Measurements from ENCODE around the gene ANKLE2.
"Not testable (repeated sequence)": the region's sequence is repeated elsewhere in the genome, so short reads cannot be mapped to it uniquely, and the experiment has no call there.

Gene ANKLE2

DNA sequence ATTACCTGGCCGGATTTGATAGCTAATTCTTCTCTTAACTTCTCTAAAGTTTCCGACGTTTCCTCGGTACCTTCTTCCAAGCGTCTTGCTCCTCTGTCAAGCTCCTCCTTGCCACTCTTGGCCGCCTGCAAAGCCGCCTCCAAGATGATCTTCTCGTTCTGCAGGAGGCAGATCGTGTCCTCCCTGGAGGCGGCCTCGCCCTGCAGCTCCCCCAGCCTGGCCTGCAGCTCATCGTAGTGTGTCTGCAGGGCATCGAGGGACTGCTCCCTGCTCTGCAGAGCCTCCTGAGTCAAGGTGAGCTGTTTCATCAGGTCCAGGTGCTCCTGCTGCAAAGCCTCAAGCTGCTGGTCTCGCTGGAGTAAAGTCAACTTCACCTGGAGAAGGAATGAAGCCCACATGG, 34.2 kb upstream of the ANKLE2 start:
- Histone ChIP-seq H3K4me1 (ENCODE audit: control insufficient read depth, insufficient read depth, low read length) (no peaks in the 10 kb centered on the region), H3K36me3 (ENCODE audit: control insufficient read depth, insufficient read depth, low read length) (peaks cover 77% of the 10 kb centered on the region), H3K9ac (ENCODE audit: low read depth, low read length) (no peak overlapping the region), H3K27me3 (ENCODE audit: control insufficient read depth, insufficient read depth, low read length) (no peaks in the 10 kb centered on the region), H3K9me3 (ENCODE audit: control insufficient read depth, insufficient read depth, low read length) (no peaks in the 10 kb centered on the region), H3K27ac (ENCODE audit: low read depth, low read length) (no peak overlapping the region), H3K4me3 (ENCODE audit: low read depth, low read length) (no peak overlapping the region)

DNA sequence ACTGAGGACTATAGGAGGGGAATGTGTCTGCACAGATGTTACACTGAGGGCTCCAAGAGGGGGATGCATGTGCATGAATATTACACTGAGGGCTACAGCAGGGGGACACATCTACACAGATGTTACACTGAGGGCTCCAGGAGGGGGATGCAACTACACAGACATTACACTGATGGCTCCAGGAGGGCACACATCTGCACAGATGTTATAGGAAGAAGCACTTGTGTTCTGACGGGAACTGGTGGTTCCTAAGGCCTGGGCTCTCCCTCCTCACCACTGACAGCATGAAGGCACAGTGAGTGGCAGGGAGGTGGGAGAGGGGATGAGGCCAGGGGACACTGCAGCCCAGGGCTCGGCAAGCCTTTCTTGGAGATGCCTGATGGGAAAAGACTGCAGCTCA, 30.3 kb upstream of the ANKLE2 start:
- peaks cover 52% of the 10 kb centered on the region for H3K36me3 ChIP-seq (ENCODE audit: control insufficient read depth, insufficient read depth, low read length)
- not testable (repeated sequence) for H3K9ac ChIP-seq (ENCODE audit: low read depth, low read length)

DNA sequence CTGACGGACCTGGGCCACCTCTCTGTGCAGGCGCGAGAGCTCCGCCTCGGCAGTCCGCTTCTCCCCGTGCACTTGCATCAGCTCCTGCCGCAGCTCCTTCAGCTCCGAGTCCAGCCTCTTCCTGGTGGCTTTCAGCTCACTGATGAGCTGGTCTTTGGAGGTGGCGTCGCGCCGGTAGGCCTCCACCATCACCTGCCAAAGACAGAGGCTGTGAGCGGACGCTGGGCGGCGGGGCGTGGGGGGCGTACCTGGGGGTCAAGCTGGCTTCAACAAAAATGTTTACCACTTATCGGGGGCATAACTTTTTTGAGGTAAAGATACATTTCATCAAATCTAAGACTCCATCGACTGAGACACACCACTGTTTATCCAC, 27.5 kb upstream of the ANKLE2 start:
- Histone ChIP-seq H3K9me3 (ENCODE audit: control insufficient read depth, insufficient read depth, low read length) (no peaks in the 10 kb centered on the region), H3K4me3 (ENCODE audit: low read depth, low read length) (no peak overlapping the region), H3K9ac (ENCODE audit: low read depth, low read length) (no peak overlapping the region), H3K27ac (ENCODE audit: low read depth, low read length) (no peak overlapping the region), H3K4me1 (ENCODE audit: control insufficient read depth, insufficient read depth, low read length) (no peaks in the 10 kb centered on the region), H3K27me3 (ENCODE audit: control insufficient read depth, insufficient read depth, low read length) (no peaks in the 10 kb centered on the region), H3K36me3 (ENCODE audit: control insufficient read depth, insufficient read depth, low read length) (peaks cover 50% of the 10 kb centered on the region)

More for the DNA sequence above, 30.3 kb upstream of the ANKLE2 start:
- not testable (repeated sequence) for H3K27me3 ChIP-seq (ENCODE audit: control insufficient read depth, insufficient read depth, low read length); H3K9me3 ChIP-seq (ENCODE audit: control insufficient read depth, insufficient read depth, low read length); H3K27ac ChIP-seq (ENCODE audit: low read depth, low read length); H3K4me3 ChIP-seq (ENCODE audit: low read depth, low read length); H3K4me1 ChIP-seq (ENCODE audit: control insufficient read depth, insufficient read depth, low read length)

GRCh38 chr12:132788375-132789098, 26.9 kb upstream of the ANKLE2 start:
- H3K4me3 ChIP-seq (ENCODE audit: low read depth, low read length) = no peak overlapping the region
- H3K36me3 ChIP-seq (ENCODE audit: control insufficient read depth, insufficient read depth, low read length) = peaks cover 49% of the 10 kb centered on the region
- H3K4me1 ChIP-seq (ENCODE audit: control insufficient read depth, insufficient read depth, low read length) = no peaks in the 10 kb centered on the region
- no peak overlapping the region for H3K9ac ChIP-seq (ENCODE audit: low read depth, low read length)
- no peak overlapping the region for H3K27ac ChIP-seq (ENCODE audit: low read depth, low read length)
- H3K27me3 ChIP-seq (ENCODE audit: control insufficient read depth, insufficient read depth, low read length) = no peaks in the 10 kb centered on the region
- no peaks in the 10 kb centered on the region for H3K9me3 ChIP-seq (ENCODE audit: control insufficient read depth, insufficient read depth, low read length)

GRCh38 chr12:132787877-132788276, 26.2 kb upstream of the ANKLE2 start:
- H3K4me1 ChIP-seq (ENCODE audit: control insufficient read depth, insufficient read depth, low read length) = no peaks in the 10 kb centered on the region
- no peak overlapping the region for H3K4me3 ChIP-seq (ENCODE audit: low read depth, low read length)
- peaks cover 56% of the 10 kb centered on the region for H3K36me3 ChIP-seq (ENCODE audit: control insufficient read depth, insufficient read depth, low read length)
- no peaks in the 10 kb centered on the region for H3K9me3 ChIP-seq (ENCODE audit: control insufficient read depth, insufficient read depth, low read length)
- H3K27me3 ChIP-seq (ENCODE audit: control insufficient read depth, insufficient read depth, low read length) = no peaks in the 10 kb centered on the region
- no peak overlapping the region for H3K27ac ChIP-seq (ENCODE audit: low read depth, low read length)
- no peak overlapping the region for H3K9ac ChIP-seq (ENCODE audit: low read depth, low read length)

DNA sequence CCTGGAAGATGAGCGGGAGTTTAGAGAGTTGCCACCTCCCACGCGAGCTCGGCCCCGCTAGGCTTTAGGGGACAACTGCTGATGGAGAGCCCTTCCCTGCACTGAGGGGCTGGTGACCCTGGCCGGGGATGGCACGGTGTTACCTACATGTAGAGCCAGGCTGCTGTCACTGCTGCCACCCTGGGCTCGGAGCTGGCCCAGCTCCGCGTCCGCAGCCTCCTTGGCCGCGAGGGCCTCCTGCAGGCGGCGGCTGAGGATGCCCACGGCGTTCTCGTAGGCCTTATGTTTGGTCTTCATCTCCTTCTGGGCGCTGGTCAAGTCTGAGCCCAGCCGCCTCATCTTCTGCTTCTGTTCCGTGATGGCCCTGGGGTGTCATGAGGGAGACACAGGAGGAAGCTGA, 24.6 kb upstream of the ANKLE2 start:
- Histone ChIP-seq H3K4me3 (ENCODE audit: low read depth, low read length) (no peak overlapping the region), H3K9me3 (ENCODE audit: control insufficient read depth, insufficient read depth, low read length) (no peaks in the 10 kb centered on the region), H3K4me1 (ENCODE audit: control insufficient read depth, insufficient read depth, low read length) (no peaks in the 10 kb centered on the region), H3K36me3 (ENCODE audit: control insufficient read depth, insufficient read depth, low read length) (peaks cover 64% of the 10 kb centered on the region), H3K9ac (ENCODE audit: low read depth, low read length) (no peak overlapping the region), H3K27me3 (ENCODE audit: control insufficient read depth, insufficient read depth, low read length) (no peaks in the 10 kb centered on the region), H3K27ac (ENCODE audit: low read depth, low read length) (no peak overlapping the region)

- Histone ChIP-seq H3K9me3 (ENCODE audit: control insufficient read depth, insufficient read depth, low read length) (no peaks in the 10 kb centered on the region), H3K4me1 (ENCODE audit: control insufficient read depth, insufficient read depth, low read length) (no peaks in the 10 kb centered on the region), H3K36me3 (ENCODE audit: control insufficient read depth, insufficient read depth, low read length) (peaks cover 76% of the 10 kb centered on the region), H3K27me3 (ENCODE audit: control insufficient read depth, insufficient read depth, low read length) (no peaks in the 10 kb centered on the region), H3K4me3 (ENCODE audit: low read depth, low read length) (no peak overlapping the region), H3K9ac (ENCODE audit: low read depth, low read length) (no peak overlapping the region), H3K27ac (ENCODE audit: low read depth, low read length) (no peak overlapping the region)
Measured at GRCh38 chr12:132784580-132784979, 22.9 kb upstream of the ANKLE2 start.

- peaks cover 71% of the 10 kb centered on the region for H3K36me3 ChIP-seq (ENCODE audit: control insufficient read depth, insufficient read depth, low read length)
Measured at GRCh38 chr12:132783917-132784531, 22.4 kb upstream of the ANKLE2 start.

DNA sequence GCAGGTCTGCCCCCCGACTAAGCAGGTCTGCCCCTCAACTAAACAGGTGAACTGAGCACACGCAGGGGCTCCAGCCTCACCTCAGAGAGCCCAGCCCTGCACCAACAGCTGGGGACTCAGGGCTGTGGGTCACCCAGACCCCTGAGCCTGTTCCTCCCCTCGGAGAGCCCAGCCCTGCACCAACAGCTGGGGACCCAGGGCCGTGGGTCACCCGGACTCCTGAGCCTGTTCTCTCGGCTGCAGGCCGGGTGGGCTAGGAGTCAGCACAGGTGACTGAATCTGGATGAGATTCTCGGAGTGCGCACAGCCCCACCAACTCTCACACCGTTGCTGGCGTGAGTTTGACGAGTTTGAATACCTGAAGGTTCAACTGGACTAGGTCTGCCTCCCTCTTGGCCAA, 20.3 kb upstream of the ANKLE2 start:
- H3K9ac ChIP-seq (ENCODE audit: low read depth, low read length) = no peak overlapping the region
- H3K9me3 ChIP-seq (ENCODE audit: control insufficient read depth, insufficient read depth, low read length) = no peaks in the 10 kb centered on the region
- H3K36me3 ChIP-seq (ENCODE audit: control insufficient read depth, insufficient read depth, low read length) = peaks cover 80% of the 10 kb centered on the region
- no peaks in the 10 kb centered on the region for H3K27me3 ChIP-seq (ENCODE audit: control insufficient read depth, insufficient read depth, low read length)
- no peaks in the 10 kb centered on the region for H3K4me1 ChIP-seq (ENCODE audit: control insufficient read depth, insufficient read depth, low read length)
- H3K27ac ChIP-seq (ENCODE audit: low read depth, low read length) = no peak overlapping the region
- H3K4me3 ChIP-seq (ENCODE audit: low read depth, low read length) = no peak overlapping the region

More at GRCh38 chr12:132783917-132784531, 22.4 kb upstream of the ANKLE2 start:
- H3K4me1 ChIP-seq (ENCODE audit: control insufficient read depth, insufficient read depth, low read length) = no peaks in the 10 kb centered on the region
- H3K27me3 ChIP-seq (ENCODE audit: control insufficient read depth, insufficient read depth, low read length) = no peaks in the 10 kb centered on the region
- H3K9ac ChIP-seq (ENCODE audit: low read depth, low read length) = no peak overlapping the region
- no peak overlapping the region for H3K27ac ChIP-seq (ENCODE audit: low read depth, low read length)
- H3K4me3 ChIP-seq (ENCODE audit: low read depth, low read length) = no peak overlapping the region
- no peaks in the 10 kb centered on the region for H3K9me3 ChIP-seq (ENCODE audit: control insufficient read depth, insufficient read depth, low read length)

GRCh38 chr12:132779781-132780353, 18.2 kb upstream of the ANKLE2 start:
- Histone ChIP-seq H3K36me3 (ENCODE audit: control insufficient read depth, insufficient read depth, low read length) (peaks cover 84% of the 10 kb centered on the region), H3K9ac (ENCODE audit: low read depth, low read length) (no peak overlapping the region), H3K4me1 (ENCODE audit: control insufficient read depth, insufficient read depth, low read length) (no peaks in the 10 kb centered on the region), H3K4me3 (ENCODE audit: low read depth, low read length) (no peak overlapping the region), H3K27me3 (ENCODE audit: control insufficient read depth, insufficient read depth, low read length) (no peaks in the 10 kb centered on the region), H3K27ac (ENCODE audit: low read depth, low read length) (no peak overlapping the region), H3K9me3 (ENCODE audit: control insufficient read depth, insufficient read depth, low read length) (no peaks in the 10 kb centered on the region)

DNA sequence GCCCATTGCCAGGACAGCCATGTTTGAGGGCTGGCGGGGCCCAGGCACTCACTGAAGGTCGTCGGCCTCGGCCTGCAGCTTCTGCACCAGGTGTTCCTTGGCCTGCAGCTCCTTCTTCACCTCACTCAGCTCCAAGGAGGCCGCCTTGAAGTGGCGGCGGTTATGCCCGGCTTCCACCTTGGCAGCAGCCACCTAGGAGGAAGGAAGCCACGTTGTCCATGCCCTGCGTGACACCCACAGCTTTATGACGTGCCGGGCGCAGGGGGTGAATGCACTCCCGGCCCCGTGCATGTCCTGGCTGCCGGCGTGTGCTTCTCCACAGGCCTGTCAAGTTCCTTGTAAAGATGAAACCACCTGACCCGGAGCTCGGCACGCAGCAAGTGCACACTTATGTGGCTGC, 16.0 kb upstream of the ANKLE2 start:
- H3K9ac ChIP-seq (ENCODE audit: low read depth, low read length) = no peak overlapping the region
- H3K4me1 ChIP-seq (ENCODE audit: control insufficient read depth, insufficient read depth, low read length) = no peaks in the 10 kb centered on the region
- H3K9me3 ChIP-seq (ENCODE audit: control insufficient read depth, insufficient read depth, low read length) = no peaks in the 10 kb centered on the region
- no peak overlapping the region for H3K27ac ChIP-seq (ENCODE audit: low read depth, low read length)
- no peak overlapping the region for H3K4me3 ChIP-seq (ENCODE audit: low read depth, low read length)
- peaks cover 85% of the 10 kb centered on the region for H3K36me3 ChIP-seq (ENCODE audit: control insufficient read depth, insufficient read depth, low read length)
- no peaks in the 10 kb centered on the region for H3K27me3 ChIP-seq (ENCODE audit: control insufficient read depth, insufficient read depth, low read length)

Data from HUES48 (cell line).